ENCODE measurements around the gene OTOGL. TPM values are rescaled to one million over a fixed set of nuclear protein-coding genes. Genes with fewer than 3 reads are reported as not detected.
"Not testable (repeated sequence)": the region's sequence is repeated elsewhere in the genome, so short reads cannot be mapped to it uniquely, and the experiment has no call there.

Gene OTOGL
- total and polyA plus RNA-seq, 7 donors = 0.03 to 0.30 (median 0.07) TPM; not detected in 2

DNA sequence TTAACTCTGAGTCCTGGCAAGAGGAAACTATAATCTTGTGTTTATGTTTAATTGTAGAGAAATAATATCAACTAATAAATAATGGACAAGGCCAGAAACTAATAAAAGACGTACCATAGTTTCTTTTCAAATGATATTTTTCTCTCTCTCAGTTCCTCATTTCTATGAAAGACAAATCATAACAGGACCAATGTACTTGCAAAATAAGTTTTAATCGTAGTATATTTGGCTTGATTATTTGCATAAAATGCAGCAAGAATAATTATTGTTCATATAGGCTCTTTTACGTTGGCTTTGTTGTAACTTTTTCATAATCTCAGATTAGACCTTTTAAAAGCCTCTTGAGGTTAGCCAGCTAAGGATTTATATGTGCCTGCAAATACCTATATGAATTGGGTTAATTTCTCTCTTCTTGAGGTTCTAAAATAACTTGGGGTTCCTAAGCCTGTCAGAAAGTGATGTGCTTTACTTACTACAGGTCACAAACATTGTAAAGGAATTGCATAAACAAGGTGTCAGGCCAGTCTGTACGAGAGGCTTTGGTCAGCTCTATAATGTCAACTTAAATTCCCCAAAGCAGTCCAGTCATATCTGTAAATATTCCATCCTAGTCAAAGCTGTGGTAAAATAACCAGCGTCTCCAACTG is 191.9 kb downstream of the OTOGL start:
- no peaks in the 10 kb centered on the region for H3K4me1 ChIP-seq

DNA sequence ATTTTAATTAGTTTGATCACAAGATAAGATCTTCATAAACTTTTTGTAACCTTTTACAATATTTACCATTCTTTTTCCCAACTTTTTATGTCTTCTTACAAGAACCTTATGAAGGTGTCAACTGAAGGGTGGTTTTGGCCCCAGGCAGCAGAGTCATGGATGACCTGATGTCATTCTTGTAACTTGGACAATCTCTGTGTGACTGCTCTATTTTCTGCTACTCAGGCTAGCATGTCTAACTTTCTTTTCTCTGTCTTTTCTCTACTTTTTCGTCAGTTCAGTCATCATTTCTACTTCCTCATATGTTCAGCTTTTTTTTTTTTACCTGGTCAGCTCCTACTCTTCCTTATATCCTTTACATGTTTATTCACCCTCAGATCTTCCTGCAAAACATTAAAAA is 194.0 kb downstream of the OTOGL start:
- no peak for TF ChIP-seq CTCF (IDR thresholded peaks at IDR 0.05)
- H3K27me3 ChIP-seq (ENCODE audit: insufficient read depth in 3 of 3, low read length in 2 of 3) = no peaks in the 10 kb centered on the region
- no peak for DNase-seq
- H3K4me3 ChIP-seq = no peak overlapping the region
- H3K4me1 ChIP-seq = no peaks in the 10 kb centered on the region
- no peaks in the 10 kb centered on the region for H3K9me3 ChIP-seq
- intact Hi-C loops (cut with DNase I) = no loop called here
- no peak for ATAC-seq
- H3K36me3 ChIP-seq (ENCODE audit: insufficient read depth in 1 of 2, low read depth in 1 of 2) = no peaks in the 10 kb centered on the region
- WGBS, 3 donors = 64 to 73% (median 71%) methylated on average over 1 of the region's 1 CpG
- no peak overlapping the region for H3K27ac ChIP-seq

More for the DNA sequence above, 191.9 kb downstream of the OTOGL start:
- Histone ChIP-seq H3K9me3 (no peaks in the 10 kb centered on the region), H3K27ac (no peak overlapping the region), H3K36me3 (ENCODE audit: insufficient read depth in 1 of 2, low read depth in 1 of 2) (no peaks in the 10 kb centered on the region), H3K27me3 (ENCODE audit: insufficient read depth in 3 of 3, low read length in 2 of 3) (no peaks in the 10 kb centered on the region), H3K4me3 (no peak overlapping the region)
- ATAC-seq (no peak), DNase-seq (no peak)
- TF ChIP-seq CTCF (IDR thresholded peaks at IDR 0.05) = no peak
- WGBS, 3 donors = 83 to 87% (median 84%) methylated on average over 5 of the region's 5 CpGs
- intact Hi-C loops (cut with DNase I) = no loop called here

GRCh38 chr12:80293759-80294158 is 194.4 kb downstream of the OTOGL start:
- 37 to 54% (median 49%) methylated on average over 1 of the region's 1 CpG for WGBS, 3 donors
- ATAC-seq = no peak
- no peaks in the 10 kb centered on the region for H3K4me1 ChIP-seq

GRCh38 chr12:80299219-80299618 is 199.9 kb downstream of the OTOGL start:
- WGBS, 3 donors = 93 to 96% (median 94%) methylated on average over 1 of the region's 1 CpG
- no peak for DNase-seq
- no peak for TF ChIP-seq CTCF (IDR thresholded peaks at IDR 0.05)

More at GRCh38 chr12:80293759-80294158, 194.4 kb downstream of the OTOGL start:
- DNase-seq = no peak
- Histone ChIP-seq H3K4me3 (no peak overlapping the region), H3K36me3 (ENCODE audit: insufficient read depth in 1 of 2, low read depth in 1 of 2) (no peaks in the 10 kb centered on the region), H3K27ac (no peak overlapping the region), H3K9me3 (no peaks in the 10 kb centered on the region), H3K27me3 (ENCODE audit: insufficient read depth in 3 of 3, low read length in 2 of 3) (no peaks in the 10 kb centered on the region)
- intact Hi-C loops (cut with DNase I) = no loop called here
- TF ChIP-seq CTCF (IDR thresholded peaks at IDR 0.05) = no peak

GRCh38 chr12:80299976-80300375 is 200.6 kb downstream of the OTOGL start:
- H3K4me3 ChIP-seq = no peak overlapping the region
- DNase-seq = no peak
- TF ChIP-seq CTCF (IDR thresholded peaks at IDR 0.05) = no peak
- no peak overlapping the region for H3K27ac ChIP-seq
- intact Hi-C loops (cut with DNase I) = no loop called here
- no peaks in the 10 kb centered on the region for H3K9me3 ChIP-seq
- no peaks in the 10 kb centered on the region for H3K27me3 ChIP-seq (ENCODE audit: insufficient read depth in 3 of 3, low read length in 2 of 3)
- H3K36me3 ChIP-seq (ENCODE audit: insufficient read depth in 1 of 2, low read depth in 1 of 2) = no peaks in the 10 kb centered on the region
- 86 to 92% (median 88%) methylated on average over 3 of the region's 3 CpGs for WGBS, 3 donors
- ATAC-seq = no peak
- H3K4me1 ChIP-seq = no peaks in the 10 kb centered on the region

More at GRCh38 chr12:80299219-80299618, 199.9 kb downstream of the OTOGL start:
- H3K4me3 ChIP-seq = no peak overlapping the region
- H3K27ac ChIP-seq = no peak overlapping the region
- no peaks in the 10 kb centered on the region for H3K36me3 ChIP-seq (ENCODE audit: insufficient read depth in 1 of 2, low read depth in 1 of 2)
- intact Hi-C loops (cut with DNase I) = no loop called here
- H3K27me3 ChIP-seq (ENCODE audit: insufficient read depth in 3 of 3, low read length in 2 of 3) = no peaks in the 10 kb centered on the region
- H3K4me1 ChIP-seq = no peaks in the 10 kb centered on the region
- ATAC-seq = no peak
- H3K9me3 ChIP-seq = no peaks in the 10 kb centered on the region

DNA sequence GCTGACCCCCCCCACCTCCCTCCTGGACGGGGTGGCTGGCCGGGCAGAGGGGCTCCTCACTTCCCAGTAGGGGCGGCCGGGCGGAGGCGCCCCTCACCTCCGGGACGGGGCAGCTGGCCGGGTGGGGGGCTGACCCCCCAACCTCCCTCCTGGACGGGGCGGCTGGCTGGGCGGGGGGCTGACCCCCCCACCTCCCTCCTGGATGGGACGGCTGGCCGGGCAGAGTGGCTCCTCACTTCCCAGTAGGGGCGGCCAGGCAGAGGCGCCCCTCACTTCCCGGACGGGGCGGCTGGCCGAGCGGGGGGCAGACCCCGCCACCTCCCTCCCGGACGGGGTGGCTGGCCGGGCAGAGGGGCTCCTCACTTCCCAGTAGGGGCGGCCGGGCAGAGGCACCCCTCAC is 208.1 kb downstream of the OTOGL start:
- 95 to 98% (median 96%) methylated on average over 14 to 27 of the region's 27 CpGs for WGBS, 3 donors
- H3K36me3 ChIP-seq (ENCODE audit: insufficient read depth in 1 of 2, low read depth in 1 of 2); H3K9me3 ChIP-seq; H3K4me1 ChIP-seq; ATAC-seq; H3K27me3 ChIP-seq (ENCODE audit: insufficient read depth in 3 of 3, low read length in 2 of 3); DNase-seq; H3K27ac ChIP-seq; H3K4me3 ChIP-seq; intact Hi-C loops (cut with DNase I): not testable (repeated sequence)

Measured in psoas muscle (tissue), 8 donors.